PC-9 (cell line): Measurements from ENCODE around the gene RBM48.

ENCODE experiments used
- EZH2 ChIP-seq: fragments of 200-600 bp; sonication (generic); IDR thresholded peaks from 2 replicates; pipeline ENCODE4 v1.8.0; 2017; ENCODE audit warnings: antibody characterized with exemption, low read depth
- TF ChIP-seq, protein P1 (sequence below): fragments of 200-600 bp; sonication (generic); conservative IDR thresholded peaks from 2 replicates; pipeline ENCODE4 v1.6.1; 2017; ENCODE audit warnings: mixed run types, antibody characterized with exemption, mild to moderate bottlenecking, moderate library complexity

- TF ChIP-seq, protein P1, sequence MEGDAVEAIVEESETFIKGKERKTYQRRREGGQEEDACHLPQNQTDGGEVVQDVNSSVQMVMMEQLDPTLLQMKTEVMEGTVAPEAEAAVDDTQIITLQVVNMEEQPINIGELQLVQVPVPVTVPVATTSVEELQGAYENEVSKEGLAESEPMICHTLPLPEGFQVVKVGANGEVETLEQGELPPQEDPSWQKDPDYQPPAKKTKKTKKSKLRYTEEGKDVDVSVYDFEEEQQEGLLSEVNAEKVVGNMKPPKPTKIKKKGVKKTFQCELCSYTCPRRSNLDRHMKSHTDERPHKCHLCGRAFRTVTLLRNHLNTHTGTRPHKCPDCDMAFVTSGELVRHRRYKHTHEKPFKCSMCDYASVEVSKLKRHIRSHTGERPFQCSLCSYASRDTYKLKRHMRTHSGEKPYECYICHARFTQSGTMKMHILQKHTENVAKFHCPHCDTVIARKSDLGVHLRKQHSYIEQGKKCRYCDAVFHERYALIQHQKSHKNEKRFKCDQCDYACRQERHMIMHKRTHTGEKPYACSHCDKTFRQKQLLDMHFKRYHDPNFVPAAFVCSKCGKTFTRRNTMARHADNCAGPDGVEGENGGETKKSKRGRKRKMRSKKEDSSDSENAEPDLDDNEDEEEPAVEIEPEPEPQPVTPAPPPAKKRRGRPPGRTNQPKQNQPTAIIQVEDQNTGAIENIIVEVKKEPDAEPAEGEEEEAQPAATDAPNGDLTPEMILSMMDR, result no peak
- TF ChIP-seq EZH2, result no peak
Observed at GRCh38 chr7:92582948-92583347, 54.4 kb downstream of the RBM48 start.
